ENCODE data around the gene DAZAP1. TPM values are rescaled to one million over a fixed set of nuclear protein-coding genes. Genes with fewer than 3 reads are reported as not detected.
A peak's percentile ranks its signal among the peaks of the same experiment; 100 is the strongest.

The DAZAP1 gene
- total RNA-seq, 1 experiment from 2014 or later: 246 TPM

DNA sequence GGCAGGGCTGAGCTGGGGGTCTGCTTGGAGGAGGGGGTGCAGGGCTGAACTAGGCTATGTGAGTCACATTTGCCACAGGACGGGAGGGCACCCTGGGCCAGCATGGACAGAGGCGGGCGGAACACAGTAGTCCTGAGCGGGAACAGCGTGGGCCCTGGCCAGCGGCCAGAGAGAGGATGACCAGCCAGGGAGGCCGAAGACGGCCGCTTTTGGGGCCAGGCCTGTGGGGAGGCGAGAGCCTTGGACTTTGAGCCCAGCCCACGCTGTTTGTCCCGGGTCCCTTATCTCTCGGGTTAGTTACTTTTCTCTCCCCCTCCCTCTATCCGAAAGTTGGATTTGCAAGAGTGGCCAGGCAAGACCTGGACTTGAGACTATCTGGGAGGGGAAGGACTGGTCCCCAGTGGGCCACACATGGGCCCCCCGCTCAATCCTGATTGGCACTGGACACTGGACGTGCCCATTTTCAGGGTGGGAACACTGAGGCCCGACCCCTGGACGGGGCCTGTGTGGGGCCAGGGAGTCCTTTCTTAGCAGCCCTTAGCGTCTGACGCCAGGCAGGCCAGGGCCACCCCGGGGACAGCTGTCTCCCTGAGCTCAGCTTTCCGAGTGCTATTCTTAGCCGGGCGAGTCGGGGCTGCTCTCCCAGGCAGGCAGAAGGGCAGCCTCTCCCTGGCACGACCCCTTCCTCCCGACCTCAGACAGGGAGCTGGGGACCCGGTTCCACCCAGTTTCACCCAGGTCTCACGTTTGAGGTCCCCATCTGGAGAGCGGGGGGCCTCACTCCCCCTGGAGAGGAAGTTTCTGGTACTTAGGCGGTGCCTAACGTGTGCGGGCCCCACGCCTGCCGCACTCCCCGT is 6.9 kb upstream of the DAZAP1 start:
- DNase-seq (ENCODE audit: unreplicated experiment): peak; percentile 35
- ChIA-PET CTCF (no interaction called here), POLR2A (interaction anchor here (0.9 kb wide), 1 partner anchor 16 kb away, joined by 3 read pairs; no protein-coding TSS in a partner anchor)
- H3K27me3 Mint-ChIP-seq (ENCODE audit: insufficient read depth, unreplicated experiment): no peaks in the 10 kb centered on the region
- TF ChIP-seq, protein P1, sequence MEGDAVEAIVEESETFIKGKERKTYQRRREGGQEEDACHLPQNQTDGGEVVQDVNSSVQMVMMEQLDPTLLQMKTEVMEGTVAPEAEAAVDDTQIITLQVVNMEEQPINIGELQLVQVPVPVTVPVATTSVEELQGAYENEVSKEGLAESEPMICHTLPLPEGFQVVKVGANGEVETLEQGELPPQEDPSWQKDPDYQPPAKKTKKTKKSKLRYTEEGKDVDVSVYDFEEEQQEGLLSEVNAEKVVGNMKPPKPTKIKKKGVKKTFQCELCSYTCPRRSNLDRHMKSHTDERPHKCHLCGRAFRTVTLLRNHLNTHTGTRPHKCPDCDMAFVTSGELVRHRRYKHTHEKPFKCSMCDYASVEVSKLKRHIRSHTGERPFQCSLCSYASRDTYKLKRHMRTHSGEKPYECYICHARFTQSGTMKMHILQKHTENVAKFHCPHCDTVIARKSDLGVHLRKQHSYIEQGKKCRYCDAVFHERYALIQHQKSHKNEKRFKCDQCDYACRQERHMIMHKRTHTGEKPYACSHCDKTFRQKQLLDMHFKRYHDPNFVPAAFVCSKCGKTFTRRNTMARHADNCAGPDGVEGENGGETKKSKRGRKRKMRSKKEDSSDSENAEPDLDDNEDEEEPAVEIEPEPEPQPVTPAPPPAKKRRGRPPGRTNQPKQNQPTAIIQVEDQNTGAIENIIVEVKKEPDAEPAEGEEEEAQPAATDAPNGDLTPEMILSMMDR (IDR thresholded peaks at IDR 0.05; ENCODE audit: unreplicated experiment): no peak
- no TSS peak for BruUV-seq (replicated peaks)
- no peaks in the 10 kb centered on the region for H3K36me3 Mint-ChIP-seq (ENCODE audit: insufficient read depth, unreplicated experiment)
- H3K4me1 Mint-ChIP-seq (ENCODE audit: insufficient read depth, unreplicated experiment): peaks cover 11% of the 10 kb centered on the region
- intact Hi-C loops (cut with micrococcal nuclease): no loop called here
- H3K4me3 Mint-ChIP-seq (ENCODE audit: unreplicated experiment): peak overlapping the region; percentile 21
- H3K9me3 Mint-ChIP-seq (ENCODE audit: unreplicated experiment): no peaks in the 10 kb centered on the region
- no peak overlapping the region for H3K27ac Mint-ChIP-seq (ENCODE audit: low read depth, unreplicated experiment)

DNA sequence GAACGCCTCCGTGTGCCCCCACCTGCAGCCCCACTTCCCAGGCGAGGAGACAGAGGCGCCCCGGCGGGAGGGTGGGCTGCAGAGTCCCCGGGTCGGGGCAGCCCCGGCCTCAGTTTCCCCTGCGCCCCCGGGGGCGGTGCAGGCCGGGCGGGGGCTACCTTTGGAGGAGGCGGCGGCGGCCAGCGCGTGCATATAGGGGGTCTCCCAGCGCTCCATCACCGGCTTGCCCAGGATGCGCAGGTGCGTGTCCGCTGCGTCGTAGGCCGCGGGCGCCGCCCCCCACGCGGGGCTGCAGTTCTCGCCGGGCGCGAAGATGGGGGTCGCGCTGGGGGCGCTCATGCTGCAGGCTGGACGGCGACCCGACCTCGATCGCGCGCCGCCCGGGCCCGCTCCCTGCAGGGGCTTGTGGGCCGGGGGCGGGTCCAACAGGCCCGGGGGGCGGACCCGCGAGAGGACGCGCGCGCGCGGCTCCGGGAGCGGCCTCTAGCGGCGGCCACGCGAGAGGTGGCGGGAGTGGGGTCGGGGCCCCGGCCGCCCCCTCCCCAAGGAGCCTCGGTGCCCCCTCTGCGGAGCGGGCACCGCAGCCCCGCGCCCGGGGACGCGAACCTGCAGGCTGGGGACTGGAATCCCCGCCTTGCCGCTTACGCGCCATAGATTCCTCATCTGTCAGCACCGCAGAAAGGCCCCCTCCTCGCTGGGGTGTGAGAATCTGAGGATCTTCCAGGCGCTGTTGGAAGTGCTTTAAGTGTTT is 6.1 kb upstream of the DAZAP1 start, which contains the start of gene GAMT:
TSS of gene GAMT (minus strand) at position 405 of the 751 bp plus-strand sequence. CDS start at position 339, 66 bp downstream.
- BruUV-seq (replicated peaks): no TSS peak
- Mint-ChIP-seq H3K9me3 (ENCODE audit: unreplicated experiment) (no peaks in the 10 kb centered on the region), H3K4me3 (ENCODE audit: unreplicated experiment) (peak within 1 kb of the TSS; percentile 21), H3K4me1 (ENCODE audit: insufficient read depth, unreplicated experiment) (peaks cover 11% of the 10 kb centered on the region), H3K27ac (ENCODE audit: low read depth, unreplicated experiment) (peak within 1 kb of the TSS; percentile 17), H3K27me3 (ENCODE audit: insufficient read depth, unreplicated experiment) (no peaks in the 10 kb centered on the region), H3K36me3 (ENCODE audit: insufficient read depth, unreplicated experiment) (no peaks in the 10 kb centered on the region)
- intact Hi-C loops (cut with micrococcal nuclease): no loop called here
- TF ChIP-seq, protein P1 (IDR thresholded peaks at IDR 0.05; ENCODE audit: unreplicated experiment): peak; percentile 13
- POLR2A ChIA-PET: interaction anchor here (0.9 to 1.4 kb wide), 2 partner anchors 15 to 148 kb away, joined by 3 read pairs; no protein-coding TSS in a partner anchor
- CTCF ChIA-PET: no interaction called here
- no peak for DNase-seq (ENCODE audit: unreplicated experiment)

DNA sequence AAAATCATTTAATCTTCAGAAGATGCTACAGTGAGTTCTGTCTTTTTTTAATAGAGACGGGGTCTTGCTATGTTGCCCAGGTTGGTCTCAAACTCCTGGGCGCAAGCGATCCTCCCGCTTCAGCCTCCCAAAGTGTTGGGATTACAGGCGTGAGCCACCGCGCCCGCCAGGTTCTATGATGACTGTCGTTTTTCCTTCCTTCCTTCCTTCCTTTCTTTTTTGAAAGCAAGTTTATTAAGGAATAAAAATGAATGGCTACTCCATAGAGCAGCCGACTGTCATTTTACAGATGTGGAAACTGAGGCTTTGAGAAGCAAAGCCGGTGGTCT is 5.5 kb upstream of the DAZAP1 start:
- H3K4me3 Mint-ChIP-seq (ENCODE audit: unreplicated experiment): no peak overlapping the region
- intact Hi-C loops (cut with micrococcal nuclease): no loop called here
- ChIA-PET CTCF (no interaction called here), POLR2A (interaction anchor here (0.5 to 1.4 kb wide), 2 partner anchors 149 to 257 kb away, joined by 3 read pairs; no protein-coding TSS in a partner anchor)
- no peak for DNase-seq (ENCODE audit: unreplicated experiment)
- no peaks in the 10 kb centered on the region for H3K27me3 Mint-ChIP-seq (ENCODE audit: insufficient read depth, unreplicated experiment)
- TF ChIP-seq, protein P1 (IDR thresholded peaks at IDR 0.05; ENCODE audit: unreplicated experiment): no peak
- peaks cover 11% of the 10 kb centered on the region for H3K4me1 Mint-ChIP-seq (ENCODE audit: insufficient read depth, unreplicated experiment)
- H3K36me3 Mint-ChIP-seq (ENCODE audit: insufficient read depth, unreplicated experiment): no peaks in the 10 kb centered on the region
- BruUV-seq (replicated peaks): no TSS peak
- no peaks in the 10 kb centered on the region for H3K9me3 Mint-ChIP-seq (ENCODE audit: unreplicated experiment)
- H3K27ac Mint-ChIP-seq (ENCODE audit: low read depth, unreplicated experiment): no peak overlapping the region
